ENCODE measurements around the gene ICAM5.

The ICAM5 gene

DNA sequence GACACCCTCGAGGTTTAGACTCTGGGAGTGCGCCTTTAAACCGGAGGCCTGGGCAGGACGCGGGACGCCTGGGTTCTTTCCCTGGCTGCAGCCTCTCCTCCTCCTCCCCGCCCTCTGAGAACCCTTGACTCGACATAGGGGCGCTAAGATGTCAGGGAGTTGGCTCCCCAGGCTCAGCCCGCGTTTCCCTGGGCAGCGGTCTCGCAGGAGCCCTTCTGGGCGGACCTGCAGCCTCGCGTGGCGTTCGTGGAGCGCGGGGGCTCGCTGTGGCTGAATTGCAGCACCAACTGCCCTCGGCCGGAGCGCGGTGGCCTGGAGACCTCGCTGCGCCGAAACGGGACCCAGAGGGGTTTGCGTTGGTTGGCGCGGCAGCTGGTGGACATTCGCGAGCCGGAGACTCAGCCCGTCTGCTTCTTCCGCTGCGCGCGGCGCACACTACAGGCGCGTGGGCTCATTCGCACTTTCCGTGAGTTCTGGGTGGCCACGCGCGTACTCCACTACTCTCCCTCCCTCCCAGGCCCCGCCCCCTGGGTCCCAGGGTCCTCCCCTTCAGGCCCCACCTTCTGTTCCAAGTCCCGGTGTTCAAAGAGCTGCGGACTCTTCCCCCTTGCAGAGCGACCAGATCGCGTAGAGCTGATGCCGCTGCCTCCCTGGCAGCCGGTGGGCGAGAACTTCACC, 1.3 kb downstream of the ICAM5 start:
- H3K4me2 ChIP-seq (ENCODE audit: low read length): peak overlapping the region; percentile 73
- peaks cover 12% of the 10 kb centered on the region for H3K4me1 ChIP-seq
- no peaks in the 10 kb centered on the region for H3K79me2 ChIP-seq
- H3K27me3 ChIP-seq (ENCODE audit: control insufficient read depth, insufficient read depth, low read length): peaks cover 11% of the 10 kb centered on the region
- TF ChIP-seq, protein P1, sequence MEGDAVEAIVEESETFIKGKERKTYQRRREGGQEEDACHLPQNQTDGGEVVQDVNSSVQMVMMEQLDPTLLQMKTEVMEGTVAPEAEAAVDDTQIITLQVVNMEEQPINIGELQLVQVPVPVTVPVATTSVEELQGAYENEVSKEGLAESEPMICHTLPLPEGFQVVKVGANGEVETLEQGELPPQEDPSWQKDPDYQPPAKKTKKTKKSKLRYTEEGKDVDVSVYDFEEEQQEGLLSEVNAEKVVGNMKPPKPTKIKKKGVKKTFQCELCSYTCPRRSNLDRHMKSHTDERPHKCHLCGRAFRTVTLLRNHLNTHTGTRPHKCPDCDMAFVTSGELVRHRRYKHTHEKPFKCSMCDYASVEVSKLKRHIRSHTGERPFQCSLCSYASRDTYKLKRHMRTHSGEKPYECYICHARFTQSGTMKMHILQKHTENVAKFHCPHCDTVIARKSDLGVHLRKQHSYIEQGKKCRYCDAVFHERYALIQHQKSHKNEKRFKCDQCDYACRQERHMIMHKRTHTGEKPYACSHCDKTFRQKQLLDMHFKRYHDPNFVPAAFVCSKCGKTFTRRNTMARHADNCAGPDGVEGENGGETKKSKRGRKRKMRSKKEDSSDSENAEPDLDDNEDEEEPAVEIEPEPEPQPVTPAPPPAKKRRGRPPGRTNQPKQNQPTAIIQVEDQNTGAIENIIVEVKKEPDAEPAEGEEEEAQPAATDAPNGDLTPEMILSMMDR (IDR thresholded peaks at IDR 0.05): no peak
- H3K27ac ChIP-seq: no peak overlapping the region
- H3K4me3 ChIP-seq (ENCODE audit: low read depth, low read length): peak overlapping the region; percentile 39
- H2AFZ ChIP-seq: peak overlapping the region; percentile 42
- H3K9ac ChIP-seq: no peak overlapping the region
- H3K9me3 ChIP-seq (ENCODE audit: control insufficient read depth, low read length): no peaks in the 10 kb centered on the region
- H3K36me3 ChIP-seq (ENCODE audit: control insufficient read depth, insufficient read depth, low read length): no peaks in the 10 kb centered on the region

- H3K4me1 ChIP-seq: peaks cover 12% of the 10 kb centered on the region
- no peaks in the 10 kb centered on the region for H3K36me3 ChIP-seq (ENCODE audit: control insufficient read depth, insufficient read depth, low read length)
- TF ChIP-seq, protein P1 (IDR thresholded peaks at IDR 0.05): no peak
- peaks cover 11% of the 10 kb centered on the region for H3K27me3 ChIP-seq (ENCODE audit: control insufficient read depth, insufficient read depth, low read length)
- H3K9me3 ChIP-seq (ENCODE audit: control insufficient read depth, low read length): no peaks in the 10 kb centered on the region
- no peaks in the 10 kb centered on the region for H3K79me2 ChIP-seq
- peak overlapping the region; percentile 39 for H3K4me3 ChIP-seq (ENCODE audit: low read depth, low read length)
- H3K9ac ChIP-seq: no peak overlapping the region
- H3K27ac ChIP-seq: no peak overlapping the region
- peak overlapping the region; percentile 42 for H2AFZ ChIP-seq
- H3K4me2 ChIP-seq (ENCODE audit: low read length): peak overlapping the region; percentile 73
Measured at GRCh38 chr19:10291554-10292205, 1.9 kb downstream of the ICAM5 start.

DNA sequence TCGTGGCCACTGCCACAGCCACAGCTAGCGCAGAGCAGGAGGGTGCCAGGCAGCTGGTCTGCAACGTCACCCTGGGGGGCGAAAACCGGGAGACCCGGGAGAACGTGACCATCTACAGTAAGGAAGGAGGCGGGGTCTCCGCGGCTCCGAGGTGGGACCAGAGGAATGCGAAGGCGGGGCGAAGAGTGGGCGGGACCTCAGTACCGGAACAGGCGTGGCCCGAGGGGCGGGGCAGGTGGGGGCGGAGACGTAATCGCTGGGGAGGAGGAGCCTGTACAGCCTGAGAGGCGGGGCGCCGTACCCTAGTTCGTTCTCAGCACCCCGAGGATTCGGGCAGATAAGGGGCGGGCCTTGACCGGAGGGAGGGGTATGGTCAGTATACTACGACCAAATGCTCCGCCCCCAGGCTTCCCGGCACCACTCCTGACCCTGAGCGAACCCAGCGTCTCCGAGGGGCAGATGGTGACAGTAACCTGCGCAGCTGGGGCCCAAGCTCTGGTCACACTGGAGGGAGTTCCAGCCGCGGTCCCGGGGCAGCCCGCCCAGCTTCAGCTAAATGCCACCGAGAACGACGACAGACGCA, 2.5 kb downstream of the ICAM5 start:
- H3K36me3 ChIP-seq (ENCODE audit: control insufficient read depth, insufficient read depth, low read length): no peaks in the 10 kb centered on the region
- H3K79me2 ChIP-seq: no peaks in the 10 kb centered on the region
- no peak overlapping the region for H3K27ac ChIP-seq
- peaks cover 11% of the 10 kb centered on the region for H3K27me3 ChIP-seq (ENCODE audit: control insufficient read depth, insufficient read depth, low read length)
- no peaks in the 10 kb centered on the region for H3K9me3 ChIP-seq (ENCODE audit: control insufficient read depth, low read length)
- H3K9ac ChIP-seq: no peak overlapping the region
- H3K4me1 ChIP-seq: peaks cover 12% of the 10 kb centered on the region
- peak overlapping the region; percentile 39 for H3K4me3 ChIP-seq (ENCODE audit: low read depth, low read length)
- H3K4me2 ChIP-seq (ENCODE audit: low read length): peak overlapping the region; percentile 73
- peak overlapping the region; percentile 20 for H2AFZ ChIP-seq
- TF ChIP-seq, protein P1 (IDR thresholded peaks at IDR 0.05): no peak

- H3K9ac ChIP-seq: no peak overlapping the region
- H3K4me2 ChIP-seq (ENCODE audit: low read length): peak overlapping the region; percentile 22
- H3K36me3 ChIP-seq (ENCODE audit: control insufficient read depth, insufficient read depth, low read length): no peaks in the 10 kb centered on the region
- H3K4me3 ChIP-seq (ENCODE audit: low read depth, low read length): peak overlapping the region; percentile 34
- no peaks in the 10 kb centered on the region for H3K9me3 ChIP-seq (ENCODE audit: control insufficient read depth, low read length)
- H2AFZ ChIP-seq: peak overlapping the region; percentile 20
- H3K79me2 ChIP-seq: no peaks in the 10 kb centered on the region
- no peak overlapping the region for H3K27ac ChIP-seq
- TF ChIP-seq, protein P1 (IDR thresholded peaks at IDR 0.05): no peak
- peaks cover 11% of the 10 kb centered on the region for H3K27me3 ChIP-seq (ENCODE audit: control insufficient read depth, insufficient read depth, low read length)
- peaks cover 12% of the 10 kb centered on the region for H3K4me1 ChIP-seq
Measured at GRCh38 chr19:10292789-10293636, 3.3 kb downstream of the ICAM5 start.
